ENCODE results near the gene HSPA4.
A peak's percentile ranks its signal among the peaks of the same experiment; 100 is the strongest.
"Not testable (repeated sequence)": the region's sequence is repeated elsewhere in the genome, so short reads cannot be mapped to it uniquely, and the experiment has no call there.

Gene HSPA4

DNA sequence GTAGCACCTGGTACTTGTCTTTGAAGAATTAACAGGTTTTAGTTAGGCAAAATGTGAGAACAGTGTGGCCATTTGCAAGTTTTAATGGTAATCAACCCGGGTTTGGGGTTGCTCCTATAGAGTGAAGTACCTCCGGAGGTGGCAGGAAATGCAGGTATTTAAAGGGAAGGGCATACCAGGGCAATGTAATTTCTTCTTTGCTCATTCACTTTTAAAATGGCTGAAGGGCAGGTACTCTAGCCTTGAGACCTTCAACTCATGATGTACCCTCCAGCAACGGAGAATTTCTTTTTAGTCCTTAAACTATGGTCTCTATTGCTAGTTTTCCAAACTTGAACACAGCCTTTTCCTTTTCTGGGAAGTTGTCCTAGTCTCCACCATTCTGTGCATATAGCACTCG is 1.3 kb upstream of the HSPA4 start:
- no peak for DNase-seq (ENCODE audit: low read depth)

DNA sequence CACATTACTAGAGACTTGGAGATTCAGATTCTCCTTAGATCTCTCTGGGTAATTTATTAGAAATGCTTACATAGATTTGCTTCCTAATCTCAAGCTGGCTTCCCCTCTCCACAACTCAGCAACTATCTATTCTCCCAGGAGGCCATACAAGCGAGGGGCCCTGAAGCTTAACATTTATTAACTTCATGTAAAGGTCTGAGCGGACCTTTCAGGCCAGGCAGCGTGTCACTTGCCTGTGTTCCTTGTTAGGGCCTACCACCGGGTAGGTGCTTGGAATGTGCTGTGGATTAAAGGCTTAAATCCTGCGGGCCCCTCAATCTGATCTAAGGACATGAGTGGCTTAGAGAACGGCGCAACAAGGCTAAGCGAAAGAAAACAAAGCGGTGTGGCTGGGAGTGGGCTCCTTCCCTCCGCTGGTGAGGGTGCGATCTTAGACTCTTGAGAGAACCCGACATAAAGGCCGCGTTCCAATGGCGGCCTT is 712 bp upstream of the HSPA4 start:
- no peak for DNase-seq (ENCODE audit: low read depth)

DNA sequence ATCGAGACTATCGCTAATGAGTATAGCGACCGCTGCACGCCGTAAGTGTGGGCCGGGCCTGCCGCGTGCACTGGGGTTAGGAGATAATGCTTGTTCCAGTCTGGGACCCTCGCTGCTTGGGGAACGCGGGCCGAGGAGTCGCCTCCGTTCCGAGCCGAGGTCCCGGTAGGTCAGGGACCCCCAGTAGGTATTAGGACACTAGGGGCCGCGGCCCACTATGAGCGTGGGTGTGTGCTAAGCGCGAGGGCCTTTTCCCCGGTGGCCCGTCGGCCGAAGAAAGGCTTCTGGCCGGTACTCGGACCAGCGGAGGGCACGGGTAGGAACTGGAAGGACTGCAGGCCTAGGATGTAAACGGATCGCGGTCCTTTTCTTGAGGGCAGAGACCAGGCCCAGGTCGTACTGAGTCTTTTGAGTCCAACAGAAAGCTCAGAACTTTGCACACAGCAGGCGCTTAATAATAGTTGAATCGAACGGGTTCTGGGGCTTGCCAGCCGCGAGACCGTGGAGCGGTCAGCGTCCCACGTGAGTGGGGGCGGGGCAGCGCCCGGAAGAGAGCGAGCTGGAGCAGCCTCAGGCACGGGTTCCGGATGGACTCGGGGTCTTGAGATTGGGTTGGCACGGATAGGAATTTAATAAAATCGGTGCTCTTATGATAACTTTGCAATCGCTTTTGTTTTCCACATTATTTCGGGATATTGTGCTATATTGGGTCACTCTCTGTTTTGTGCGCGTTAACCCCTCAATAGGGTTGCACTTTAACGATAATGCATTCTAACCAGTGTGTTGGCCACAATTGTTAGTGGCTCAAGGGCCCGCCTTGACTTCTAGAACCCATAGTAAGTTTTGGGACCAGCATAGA is 733 bp downstream of the HSPA4 start:
- peak; percentile 19 for DNase-seq (ENCODE audit: low read depth)

DNA sequence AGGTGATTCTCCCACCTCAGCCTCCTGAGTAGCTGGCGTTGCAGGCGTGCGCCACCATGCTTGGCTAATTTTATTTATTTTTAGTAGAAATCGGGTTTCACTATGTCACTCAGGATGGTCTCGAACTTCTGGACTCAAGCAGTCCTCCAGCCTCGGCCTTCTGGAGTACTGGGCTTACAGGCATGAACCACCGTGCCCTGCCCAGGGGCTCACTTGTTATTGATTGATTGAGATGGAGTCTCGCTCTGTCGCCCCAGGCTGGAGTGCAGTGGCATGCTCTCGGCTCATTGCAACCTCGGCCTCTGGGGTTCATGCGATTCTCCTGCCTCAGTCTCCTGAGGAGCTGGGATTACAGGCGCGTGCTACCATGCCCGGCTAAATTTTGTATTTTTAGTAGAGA is 1.6 kb downstream of the HSPA4 start:
- no peak for DNase-seq (ENCODE audit: low read depth)

DNA sequence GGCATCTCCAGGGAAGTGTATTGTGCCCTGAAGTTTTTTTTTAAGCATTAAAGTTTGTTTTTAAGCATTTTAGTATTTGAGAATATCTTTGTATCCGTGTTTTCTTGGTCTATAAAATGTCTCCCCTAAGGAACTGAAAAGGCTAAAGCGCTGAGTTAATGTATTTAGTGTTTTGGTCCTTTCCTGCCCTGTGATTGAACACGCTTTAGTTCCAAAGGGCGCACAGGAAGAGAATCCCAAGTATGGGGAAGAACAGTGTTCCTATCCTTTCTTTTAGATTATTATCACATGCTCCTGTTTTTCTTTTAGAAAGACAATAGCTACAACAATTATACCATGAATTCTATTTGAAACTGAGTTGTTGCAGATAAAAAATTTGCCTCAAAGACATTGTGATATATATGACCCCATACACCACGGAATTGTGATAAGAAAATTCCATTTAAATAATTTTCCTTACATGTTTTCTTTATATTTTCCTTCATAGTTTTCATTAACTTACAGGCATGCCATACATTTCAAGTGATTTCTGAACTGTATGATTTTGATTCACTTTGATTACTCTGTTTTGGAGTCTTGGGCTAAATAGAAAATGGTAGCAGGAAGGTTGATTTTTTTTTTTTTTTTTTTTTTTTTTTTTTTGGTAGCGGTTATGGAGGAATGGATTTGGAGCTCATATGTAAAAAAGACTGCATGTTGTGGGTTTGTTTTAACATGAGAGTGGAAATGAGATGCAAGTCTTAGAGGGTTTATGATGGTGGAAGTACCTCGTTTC is 3.1 kb downstream of the HSPA4 start:
- DNase-seq (ENCODE audit: low read depth): no peak

- no peak for DNase-seq (ENCODE audit: low read depth)
Observed at GRCh38 chr5:133056891-133057290, 5.1 kb downstream of the HSPA4 start.

- DNase-seq (ENCODE audit: low read depth): no peak
Observed at GRCh38 chr5:133059621-133060020, 7.8 kb downstream of the HSPA4 start.

- DNase-seq (ENCODE audit: low read depth): no peak
Observed at GRCh38 chr5:133062276-133062675, 10.5 kb downstream of the HSPA4 start.

DNA sequence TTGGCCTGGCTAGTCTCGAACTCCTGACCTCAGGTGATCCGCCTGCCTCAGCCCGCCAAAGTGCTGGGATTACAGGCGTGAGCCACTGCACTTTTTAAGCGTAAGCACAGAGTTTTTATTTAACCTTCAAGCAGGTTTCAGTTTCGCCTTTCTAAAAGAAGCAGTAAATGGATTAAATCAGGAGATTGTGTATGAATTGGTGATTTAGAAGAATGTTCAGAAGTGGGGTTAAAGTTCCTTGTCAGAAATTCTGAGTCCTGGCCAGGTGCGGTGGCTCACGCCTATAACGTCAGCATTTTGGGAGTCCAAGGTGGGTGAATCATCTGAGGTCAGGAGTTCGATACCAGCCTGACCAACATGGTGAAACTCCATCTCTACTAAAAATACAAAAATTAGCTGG is 12.2 kb downstream of the HSPA4 start:
- DNase-seq (ENCODE audit: low read depth): no peak

DNA sequence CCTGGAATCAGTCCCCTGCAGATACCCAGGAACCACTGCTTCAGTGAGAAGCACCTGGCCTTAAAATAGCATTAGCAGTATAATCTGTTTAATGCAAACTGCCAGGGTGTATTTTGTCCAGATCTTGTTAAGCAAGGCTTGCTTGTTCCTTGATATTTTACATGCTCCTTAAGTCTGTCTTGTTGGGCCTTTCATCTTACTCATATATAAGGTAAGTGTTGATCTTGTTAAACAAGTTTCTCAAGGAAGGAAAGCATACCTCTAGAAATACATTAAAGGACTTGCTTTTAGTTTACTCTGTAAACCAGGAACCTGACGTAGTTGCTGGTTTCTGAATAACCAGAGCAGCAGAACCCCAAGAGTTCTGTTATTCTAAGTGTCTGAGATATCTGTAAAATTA is 13.7 kb downstream of the HSPA4 start:
- DNase-seq (ENCODE audit: low read depth): no peak

- DNase-seq (ENCODE audit: low read depth): no peak
Observed at GRCh38 chr5:133066045-133066444, 14.2 kb downstream of the HSPA4 start.

DNA sequence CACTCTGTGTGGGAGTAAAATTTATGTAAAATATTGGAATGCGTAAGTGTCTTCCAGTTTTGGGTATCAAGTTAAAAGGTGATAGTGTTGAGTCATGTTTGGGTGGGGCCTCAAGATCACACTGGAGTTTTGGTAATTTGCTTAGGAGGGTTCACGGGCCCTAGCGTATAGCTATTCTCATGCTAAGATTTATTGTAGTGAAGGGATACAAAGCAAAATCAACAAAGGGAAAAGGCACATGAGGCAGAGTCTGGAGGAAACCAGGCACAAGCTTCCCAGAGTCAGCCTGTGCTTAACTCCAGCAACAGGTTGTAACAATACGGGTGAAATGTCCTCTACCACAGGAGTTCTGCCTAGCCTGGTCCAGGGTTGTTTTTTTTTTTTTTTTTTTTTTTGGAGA is 20.2 kb downstream of the HSPA4 start:
- no peak for DNase-seq (ENCODE audit: low read depth)

DNA sequence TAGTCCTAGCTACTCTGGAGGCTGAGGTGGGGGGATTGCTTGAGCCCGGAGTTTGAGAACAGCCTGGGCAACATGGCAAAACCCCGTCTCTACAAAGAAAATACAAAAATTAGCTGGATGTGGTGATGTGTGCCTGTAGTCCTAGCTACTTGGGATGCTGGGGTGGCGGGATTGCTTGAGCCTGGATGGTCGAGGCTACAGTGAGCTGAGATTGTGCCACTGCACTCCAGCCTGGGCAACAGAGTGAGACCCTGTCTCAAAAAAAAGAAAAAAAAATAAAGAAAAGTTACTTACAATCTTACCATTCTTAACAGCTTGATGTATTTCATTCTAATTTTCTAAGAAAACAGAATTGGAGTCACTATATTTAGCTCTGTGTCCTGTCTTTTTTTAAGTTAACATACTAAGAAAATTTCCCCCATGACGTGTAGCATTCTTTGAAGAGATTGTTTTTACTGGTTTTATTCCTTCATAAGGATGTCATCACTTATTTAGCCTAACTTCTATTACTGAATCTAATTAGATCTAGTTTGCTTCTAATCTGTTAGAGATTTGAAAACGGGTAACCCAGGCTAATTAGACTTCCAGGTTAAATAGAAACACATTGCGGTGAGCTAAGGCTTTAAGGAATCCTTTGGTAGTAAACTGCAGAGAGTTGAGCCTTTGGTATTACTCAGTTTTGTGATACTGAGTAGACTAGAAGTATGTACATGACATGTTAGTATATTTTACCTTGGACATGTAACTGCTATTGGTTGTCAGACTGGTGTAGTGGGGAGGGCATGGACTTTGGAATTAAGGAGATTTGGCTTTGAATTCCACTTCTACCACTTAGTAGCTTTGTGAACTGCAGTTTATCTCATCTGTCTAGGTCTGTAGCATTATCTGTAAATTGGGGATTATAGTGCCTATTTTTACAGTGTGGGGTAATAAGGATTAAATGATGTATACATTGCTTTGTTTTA is 24.0 kb downstream of the HSPA4 start:
- no peak for DNase-seq (ENCODE audit: low read depth)

DNA sequence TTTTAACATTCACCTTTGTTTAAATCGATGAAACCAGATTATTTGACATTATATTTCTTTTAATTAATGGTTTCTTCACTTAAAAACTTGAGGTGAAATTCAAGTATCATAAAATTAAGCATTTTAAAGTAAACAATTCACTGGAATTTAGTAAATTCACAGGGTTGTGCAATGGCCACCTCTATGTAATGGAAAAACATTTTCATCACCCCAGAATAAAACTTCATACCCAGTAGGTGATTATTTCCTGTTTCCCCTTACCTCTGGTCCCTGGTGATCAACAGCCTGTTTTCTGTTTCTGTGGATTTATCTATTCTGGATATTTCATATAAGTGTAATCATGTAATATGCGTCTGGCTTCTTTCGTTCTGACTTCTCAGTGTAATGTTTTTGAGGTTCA is 27.2 kb downstream of the HSPA4 start:
- DNase-seq (ENCODE audit: low read depth): no peak

- no peak for DNase-seq (ENCODE audit: low read depth)
Observed at GRCh38 chr5:133081036-133081435, 29.2 kb downstream of the HSPA4 start.

- DNase-seq (ENCODE audit: low read depth): no peak
Observed at GRCh38 chr5:133081703-133082102, 29.9 kb downstream of the HSPA4 start.

- no peak for DNase-seq (ENCODE audit: low read depth)
Observed at GRCh38 chr5:133082128-133082527, 30.3 kb downstream of the HSPA4 start.

- no peak for DNase-seq (ENCODE audit: low read depth)
Observed at GRCh38 chr5:133083901-133084300, 32.1 kb downstream of the HSPA4 start.

DNA sequence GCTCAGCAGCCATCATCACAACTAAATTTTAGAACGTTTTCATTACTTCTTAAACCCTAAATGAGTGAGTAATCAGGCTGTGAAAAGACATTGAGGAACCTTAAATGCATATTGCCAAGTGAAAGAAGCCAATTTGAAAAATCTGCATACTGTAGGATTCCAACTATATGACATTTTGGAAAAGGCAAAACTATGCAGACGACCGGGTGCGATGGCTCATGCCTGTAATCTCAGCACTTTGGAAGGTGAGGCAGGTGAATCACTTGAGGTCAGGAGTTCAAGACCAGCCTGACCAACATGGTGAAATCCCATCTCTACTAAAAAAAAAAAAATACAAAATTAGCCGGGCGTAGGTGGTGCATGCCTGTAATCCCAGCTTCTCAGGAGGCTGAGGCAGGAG is 33.4 kb downstream of the HSPA4 start:
- not testable (repeated sequence) for DNase-seq (ENCODE audit: low read depth)

DNA sequence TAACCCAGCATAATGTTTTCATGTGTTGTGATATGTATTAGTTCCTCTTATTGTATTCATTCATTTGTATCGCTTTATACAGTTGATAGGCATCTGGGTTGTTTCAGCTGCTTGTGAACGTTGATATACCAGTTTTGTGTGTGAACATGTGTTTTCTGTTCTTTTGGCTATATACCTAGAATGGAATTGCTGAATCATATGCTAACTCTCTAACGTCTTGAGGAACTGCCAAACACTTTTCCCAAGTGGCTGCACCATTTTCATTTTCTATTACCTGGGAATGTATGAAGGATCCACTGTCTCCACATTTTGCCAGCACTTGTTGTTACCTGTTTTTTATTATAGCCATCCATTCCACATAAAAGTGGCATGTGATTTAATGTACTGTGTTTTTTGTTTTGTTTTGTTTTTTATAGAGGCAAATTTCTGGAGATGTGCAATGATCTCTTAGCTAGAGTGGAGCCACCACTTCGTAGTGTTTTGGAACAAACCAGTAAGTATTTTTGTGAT is 34.6 kb downstream of the HSPA4 start:
- no peak for DNase-seq (ENCODE audit: low read depth)

DNA sequence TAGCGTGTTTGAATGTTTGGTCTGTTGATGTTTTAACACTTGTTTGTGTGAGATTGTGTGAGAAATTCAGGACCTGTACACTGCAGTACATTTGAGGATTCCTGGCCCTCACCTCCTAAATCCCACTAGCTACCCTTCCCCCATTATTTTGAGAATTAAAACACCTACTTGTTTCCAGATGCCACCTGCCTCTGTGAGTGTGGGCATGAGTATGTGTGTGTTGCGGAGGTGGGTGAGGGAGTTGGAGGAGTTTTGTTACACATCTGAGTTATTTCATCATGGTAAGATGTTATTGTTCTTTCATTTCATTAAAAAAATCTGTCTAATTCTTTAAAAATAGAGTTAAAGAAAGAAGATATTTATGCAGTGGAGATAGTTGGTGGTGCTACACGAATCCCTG is 36.3 kb downstream of the HSPA4 start:
- DNase-seq (ENCODE audit: low read depth): no peak

GRCh38 chr5:133091034-133091433 is 39.2 kb downstream of the HSPA4 start:
- DNase-seq (ENCODE audit: low read depth): no peak

Data from activated T-cell treated with anti-CD3 and anti-CD28 coated beads for 1 hour (primary cell).